Activated CD8-positive, alpha-beta memory T cell treated with anti-CD3 and anti-CD28 coated beads for 36 hours (primary cell): Measurements from ENCODE around the gene SIN3B. TPM values are rescaled to one million over a fixed set of nuclear protein-coding genes. Genes with fewer than 3 reads are reported as not detected.
"Not testable (repeated sequence)": the region's sequence is repeated elsewhere in the genome, so short reads cannot be mapped to it uniquely, and the experiment has no call there.

ENCODE experiments used
- CTCF ChIA-PET: fragments of 350-600 bp; sonication (Branson Sonifier 250); formaldehyde crosslinking; loops from one replicate; lab custom pipeline; 2021; ENCODE audit warnings: antibody characterized with exemption; lab: Charles Lee
- POLR2A ChIA-PET: fragments of 350-600 bp; sonication (Branson Sonifier 250); formaldehyde crosslinking; loops from one replicate; lab custom pipeline; 2021; ENCODE audit warnings: antibody characterized with exemption; lab: Charles Lee
- total RNA-seq, 2 experiments: library from RNA; stranded (reverse); gene quantifications; one replicate each; pipeline ENCODE4 v1.2.3, GENCODE V29; 2021

The SIN3B gene
- total RNA-seq, 2 experiments from 2014 or later, result 29.9 to 31.3 TPM

- POLR2A ChIA-PET, result interaction anchor here (0.5 kb wide), 1 partner anchor 225 kb away, joined by 3 read pairs; no protein-coding TSS in a partner anchor
- CTCF ChIA-PET, result no interaction called here
These were observed 31.8 kb downstream of the SIN3B start for GRCh38 chr19:16861011-16861410.

DNA sequence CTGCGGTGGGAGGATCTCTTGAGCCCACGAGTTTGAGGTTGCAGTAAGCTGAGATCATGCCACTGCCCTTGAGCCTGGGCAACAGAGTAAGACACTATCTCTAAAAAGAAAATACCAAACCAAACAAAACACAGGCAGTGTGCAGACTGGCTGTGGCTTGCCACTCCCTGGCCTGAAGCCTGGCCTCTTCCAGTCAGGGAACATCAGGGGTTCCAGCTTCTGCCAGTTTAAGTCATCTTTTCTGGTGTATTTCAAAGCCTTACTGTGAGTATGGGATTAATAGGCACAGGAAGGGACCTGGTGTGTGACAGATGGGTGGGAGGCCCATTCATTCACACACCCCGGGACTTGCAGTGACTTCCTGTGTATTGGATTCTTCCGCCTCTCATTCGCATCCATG is 32.6 kb downstream of the SIN3B start:
- ChIA-PET POLR2A (no interaction called here), CTCF (no interaction called here)

- POLR2A ChIA-PET, result no interaction called here
These were observed 33.7 kb downstream of the SIN3B start for GRCh38 chr19:16862826-16863415.

DNA sequence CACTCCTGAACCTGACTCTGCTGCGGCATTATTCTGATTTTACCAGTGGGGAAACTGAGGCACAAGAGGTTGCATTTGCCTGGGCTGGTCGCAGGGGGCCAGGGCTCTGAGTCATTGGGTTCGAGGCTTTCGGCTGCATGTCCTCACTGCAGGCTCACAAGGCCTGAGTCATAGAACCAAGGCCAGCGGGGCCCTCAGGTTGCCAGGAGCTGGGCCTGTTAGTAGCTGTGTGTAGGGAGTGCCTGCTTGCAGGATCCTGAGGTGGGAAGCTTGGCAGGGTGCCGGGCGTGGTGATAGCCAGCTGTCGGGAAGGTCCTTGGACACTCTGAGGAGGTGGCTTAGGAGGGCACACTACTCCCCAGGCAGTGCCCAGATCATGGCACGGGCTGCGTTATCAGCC is 38.0 kb downstream of the SIN3B start:
- ChIA-PET CTCF (no interaction called here), POLR2A (no interaction called here)

More at GRCh38 chr19:16862826-16863415, 33.7 kb downstream of the SIN3B start:
- CTCF ChIA-PET, result no interaction called here

DNA sequence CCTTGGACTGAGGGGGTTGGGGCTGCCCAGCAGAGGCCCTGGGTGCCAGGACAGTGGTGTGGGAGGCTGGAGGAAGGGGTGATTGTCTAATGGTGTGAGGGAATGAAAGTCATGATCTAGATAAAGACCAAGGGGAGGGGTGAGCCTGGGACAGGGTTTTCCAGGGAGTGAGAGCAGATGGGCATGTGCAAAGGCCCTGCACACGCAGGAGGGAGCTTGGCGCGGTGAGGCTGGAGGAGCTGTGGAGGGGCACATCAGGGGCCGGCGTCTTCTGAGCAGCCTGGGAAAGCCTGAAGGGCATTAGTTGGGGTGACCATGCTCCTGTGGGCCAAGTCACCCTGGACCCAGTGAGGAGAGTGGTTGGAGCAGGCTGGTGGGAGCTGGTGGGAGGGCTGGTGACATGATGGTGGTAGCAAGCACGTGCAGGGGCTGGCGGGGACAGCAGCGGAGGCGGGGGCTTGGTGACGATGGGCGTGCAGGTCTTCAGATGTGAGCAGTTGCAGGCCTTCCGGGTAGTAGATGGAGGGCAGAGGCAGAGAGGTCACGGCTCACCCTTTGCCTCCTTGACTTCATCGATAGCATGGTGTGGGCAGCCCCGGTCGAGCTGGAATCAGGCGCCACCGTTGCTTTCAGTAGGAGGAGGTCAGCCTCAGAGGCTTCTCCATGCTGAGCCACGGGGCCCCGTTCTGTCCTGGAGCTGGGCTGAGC is 39.4 kb downstream of the SIN3B start:
- CTCF ChIA-PET, result no interaction called here

DNA sequence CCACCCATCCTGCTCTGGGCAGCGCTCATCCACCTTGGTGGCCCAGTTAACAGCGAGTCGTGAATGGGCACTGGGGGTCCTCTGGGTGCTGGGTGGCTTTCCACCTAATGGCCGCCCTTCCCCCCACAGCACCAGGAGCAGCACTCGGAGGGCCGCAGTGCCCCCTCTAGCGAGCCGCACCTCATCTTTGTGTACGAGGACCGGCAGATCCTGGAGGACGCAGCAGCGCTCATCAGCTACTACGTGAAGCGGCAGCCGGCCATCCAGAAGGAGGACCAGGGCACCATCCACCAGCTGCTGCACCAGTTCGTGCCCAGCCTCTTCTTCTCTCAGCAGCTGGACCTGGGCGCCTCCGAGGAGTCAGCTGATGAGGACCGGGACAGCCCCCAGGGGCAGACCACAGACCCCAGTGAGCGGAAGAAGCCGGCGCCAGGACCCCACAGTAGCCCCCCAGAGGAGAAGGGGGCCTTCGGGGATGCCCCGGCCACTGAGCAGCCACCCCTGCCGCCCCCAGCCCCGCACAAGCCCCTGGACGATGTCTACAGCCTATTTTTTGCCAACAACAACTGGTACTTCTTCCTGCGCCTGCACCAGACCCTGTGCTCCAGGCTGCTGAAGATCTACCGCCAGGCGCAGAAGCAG is 40.3 kb downstream of the SIN3B start:
- CTCF ChIA-PET, result no interaction called here
- POLR2A ChIA-PET, result no interaction called here

More for the DNA sequence above, 39.4 kb downstream of the SIN3B start:
- POLR2A ChIA-PET, result no interaction called here

DNA sequence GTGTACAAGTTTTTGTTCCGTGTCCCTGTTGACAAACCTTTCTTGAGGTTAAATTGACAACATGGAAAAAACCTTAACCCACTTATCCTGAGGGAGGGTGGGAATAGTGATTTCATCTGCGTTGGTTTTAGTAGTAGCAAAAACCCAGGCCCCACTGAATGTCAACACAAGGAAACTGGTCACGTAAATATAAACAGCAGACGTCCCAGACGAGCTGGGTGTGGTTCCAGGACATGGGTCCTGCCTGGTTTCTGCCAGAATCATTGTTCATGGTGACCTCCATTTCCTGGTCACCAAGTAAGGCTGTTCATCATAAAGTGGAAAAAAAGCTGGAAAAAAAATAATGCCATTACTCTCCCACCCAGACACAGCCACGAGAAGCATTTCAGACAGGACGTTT is 42.7 kb downstream of the SIN3B start:
- ChIA-PET POLR2A (interaction anchor here (0.6 to 0.7 kb wide), 2 partner anchors 101 to 170 kb away, joined by 3 read pairs; no protein-coding TSS in a partner anchor), CTCF (no interaction called here)

DNA sequence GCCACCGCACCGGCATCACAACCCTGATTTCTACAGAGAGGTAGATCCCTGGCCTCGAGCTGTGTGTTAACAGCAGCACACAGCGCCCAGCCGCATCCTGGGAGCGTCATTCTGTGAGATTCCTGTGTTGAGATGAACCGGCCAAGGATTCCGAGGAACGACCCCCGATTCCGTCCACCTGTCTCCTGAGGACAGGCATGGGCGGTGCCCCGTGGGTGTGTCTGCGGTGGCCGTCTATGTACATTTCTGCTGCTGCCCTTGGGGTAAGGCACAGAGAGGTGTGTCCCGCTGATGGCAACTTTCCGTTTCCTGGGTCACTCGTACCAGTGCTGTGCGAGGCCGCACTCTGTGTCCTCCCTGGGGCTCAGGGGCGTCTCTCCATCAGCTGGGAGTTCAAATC is 43.5 kb downstream of the SIN3B start:
- POLR2A ChIA-PET, result no interaction called here
- CTCF ChIA-PET, result no interaction called here

- ChIA-PET CTCF (no interaction called here), POLR2A (no interaction called here)
These were observed 44.4 kb downstream of the SIN3B start for GRCh38 chr19:16873594-16873993.

DNA sequence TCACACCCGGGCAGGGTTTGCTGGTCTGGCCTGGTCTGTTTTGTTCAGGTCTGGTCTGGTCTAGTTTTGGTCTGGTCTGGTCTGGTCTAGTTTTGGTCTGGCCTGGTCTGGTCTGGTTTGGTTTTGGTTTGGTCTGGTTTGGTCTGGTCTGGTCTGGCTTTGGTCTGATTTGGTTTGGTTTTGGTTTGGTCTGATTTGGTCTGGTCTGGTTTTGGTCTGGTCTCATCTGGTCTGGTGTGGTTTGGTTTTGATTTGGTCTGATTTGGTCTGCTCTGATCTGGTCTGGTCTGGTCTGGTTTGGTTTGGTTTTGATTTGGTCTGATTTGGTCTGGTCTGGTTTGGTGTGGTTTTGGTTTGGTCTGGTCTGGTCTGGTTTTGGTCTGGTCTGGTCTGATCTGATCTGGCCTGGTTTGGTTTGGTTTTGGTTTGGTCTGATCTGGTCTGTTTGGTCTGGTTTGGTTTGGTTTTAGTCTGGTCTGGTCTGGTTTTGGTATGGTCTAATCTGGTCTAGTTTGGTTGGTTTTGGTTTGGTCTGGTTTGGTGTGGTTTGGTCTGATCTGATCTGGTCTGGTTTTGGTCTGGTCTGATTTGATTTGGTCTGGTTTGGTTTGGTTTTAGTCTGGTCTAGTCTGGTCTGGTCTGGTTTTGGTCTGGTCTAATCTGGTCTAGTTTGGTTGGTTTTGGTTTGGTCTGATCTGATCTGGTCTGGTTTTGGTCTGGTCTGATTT is 45.2 kb downstream of the SIN3B start:
- CTCF ChIA-PET, result no interaction called here
- POLR2A ChIA-PET, result no interaction called here

DNA sequence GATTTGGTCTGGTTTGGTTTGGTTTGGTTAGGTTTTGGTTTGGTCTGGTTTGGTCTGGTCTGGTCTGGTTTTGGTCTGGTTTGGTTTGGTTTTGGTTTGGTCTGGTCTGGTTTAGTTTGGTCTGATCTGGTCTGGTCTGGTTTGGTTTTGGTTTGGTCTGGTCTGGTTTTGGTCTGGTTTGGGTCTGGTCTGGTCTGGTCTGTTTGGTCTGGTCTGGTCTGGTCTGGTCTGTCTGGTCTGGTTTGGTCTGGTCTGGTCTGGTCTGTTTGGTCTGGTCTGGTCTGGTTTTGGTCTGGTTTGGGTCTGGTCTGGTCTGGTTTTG is 45.7 kb downstream of the SIN3B start:
- CTCF ChIA-PET, POLR2A ChIA-PET: not testable (repeated sequence)

DNA sequence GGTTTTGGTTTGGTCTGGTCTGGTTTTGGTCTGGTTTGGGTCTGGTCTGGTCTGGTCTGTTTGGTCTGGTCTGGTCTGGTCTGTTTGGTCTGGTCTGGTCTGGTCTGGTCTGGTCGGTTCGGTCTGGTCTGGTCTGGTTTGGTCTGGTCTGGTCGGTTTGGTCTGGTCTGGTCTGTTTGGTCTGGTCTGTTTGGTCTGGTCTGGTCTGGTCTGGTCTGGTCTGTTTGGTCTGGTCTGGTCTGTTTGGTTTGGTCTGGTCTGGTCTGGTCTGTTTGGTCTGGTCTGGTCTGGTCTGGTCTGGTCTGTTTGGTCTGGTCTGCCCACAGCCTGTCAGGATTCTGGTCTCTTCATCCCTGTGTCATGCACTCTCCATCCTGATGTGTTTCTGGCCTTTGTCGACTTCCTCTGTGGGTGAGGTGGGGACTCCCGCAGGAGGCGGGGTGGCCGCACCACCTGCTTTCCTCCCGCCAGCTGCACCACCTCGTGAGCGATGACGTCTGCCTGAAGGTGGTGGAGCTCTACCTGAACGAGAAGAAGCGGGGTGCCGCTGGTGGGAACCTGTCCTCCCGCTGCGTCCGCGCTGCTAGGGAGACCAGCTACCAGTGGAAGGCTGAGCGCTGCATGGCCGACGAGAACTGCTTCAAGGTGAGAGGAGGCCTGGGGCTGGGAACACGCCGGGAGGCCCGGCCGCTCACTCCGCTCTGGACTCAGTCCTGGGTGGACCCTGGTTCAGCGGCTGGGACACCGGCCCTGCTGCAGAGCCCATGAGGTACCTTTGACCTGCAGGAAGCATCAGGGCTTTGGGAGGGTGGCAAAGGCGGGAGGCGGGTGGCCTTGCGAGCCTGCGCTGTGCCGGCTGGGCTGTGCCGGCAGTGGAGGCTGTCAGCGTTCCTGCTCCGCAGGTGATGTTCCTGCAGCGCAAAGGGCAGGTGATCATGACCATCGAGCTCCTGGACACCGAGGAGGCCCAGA is 46.7 kb downstream of the SIN3B start:
- POLR2A ChIA-PET, result no interaction called here
- CTCF ChIA-PET, result no interaction called here

GRCh38 chr19:16876904-16877361 is 47.7 kb downstream of the SIN3B start:
- ChIA-PET POLR2A (no interaction called here), CTCF (no interaction called here)

GRCh38 chr19:16877581-16877980 is 48.4 kb downstream of the SIN3B start:
- CTCF ChIA-PET, result no interaction called here
- POLR2A ChIA-PET, result no interaction called here

- ChIA-PET POLR2A (no interaction called here), CTCF (no interaction called here)
These were observed 49.2 kb downstream of the SIN3B start for GRCh38 chr19:16878181-16878965.

GRCh38 chr19:16880884-16881554 is 51.8 kb downstream of the SIN3B start:
- CTCF ChIA-PET, result no interaction called here
- POLR2A ChIA-PET, result no interaction called here

DNA sequence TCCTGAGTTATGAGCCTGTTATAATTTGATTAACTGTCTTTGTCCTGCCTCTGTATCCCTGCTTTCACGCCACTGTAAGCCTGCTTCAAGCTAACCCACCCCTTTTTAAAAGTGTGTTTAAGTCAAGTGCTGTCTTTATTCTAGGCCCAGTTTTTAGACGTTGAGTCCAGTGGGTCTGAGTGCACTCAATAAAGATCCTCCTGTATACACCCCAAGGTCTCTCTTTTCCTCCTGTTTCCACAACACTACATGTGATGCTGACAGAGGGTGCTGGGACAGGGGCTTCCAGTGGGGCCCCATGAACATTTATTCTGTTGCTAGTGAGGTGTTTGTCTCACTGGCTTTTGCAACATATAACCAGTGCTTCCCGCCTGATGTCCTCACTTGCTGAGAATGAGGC is 52.9 kb downstream of the SIN3B start:
- ChIA-PET POLR2A (no interaction called here), CTCF (no interaction called here)

DNA sequence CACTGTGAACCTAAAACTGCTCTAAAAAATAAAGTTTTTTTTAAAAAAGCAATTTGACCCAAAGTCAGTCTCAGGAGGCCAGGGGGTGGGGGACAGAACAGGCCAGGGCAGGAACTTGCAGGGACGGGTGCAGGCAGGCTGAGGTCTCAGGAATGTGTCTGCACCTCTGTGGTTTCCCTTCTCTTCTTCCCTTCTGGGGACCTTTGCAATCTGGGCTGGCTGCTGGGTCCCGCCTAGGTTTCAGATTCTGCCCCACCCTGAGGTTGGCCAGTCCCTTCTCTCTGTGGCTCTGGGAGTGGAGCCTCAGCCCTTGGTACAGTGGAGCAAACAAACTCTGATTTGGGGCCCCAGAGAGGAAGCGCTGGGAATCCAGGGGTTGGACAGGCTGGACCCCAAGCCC is 54.3 kb downstream of the SIN3B start:
- ChIA-PET POLR2A (no interaction called here), CTCF (no interaction called here)
